ENCODE results near the gene IQGAP2.

The IQGAP2 gene

DNA sequence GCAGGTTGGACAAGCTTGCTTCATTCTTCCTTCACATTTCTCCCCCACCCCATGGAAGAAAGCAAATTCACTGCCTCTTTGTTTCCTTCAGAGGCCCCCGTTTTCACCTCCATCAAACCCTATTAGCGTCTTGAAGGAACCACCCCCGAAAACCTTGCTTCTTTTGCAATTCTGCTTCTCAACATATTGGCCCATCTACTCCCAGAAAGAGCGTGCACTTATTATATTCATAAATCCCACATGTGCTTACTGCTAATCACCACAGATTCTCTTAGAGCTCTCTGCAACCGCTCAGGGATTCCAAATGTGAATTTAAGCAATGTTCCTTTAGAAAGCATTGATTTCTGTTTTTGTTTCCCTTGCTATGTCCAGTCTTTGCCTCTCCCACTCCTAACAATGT lies 219.0 kb downstream of the IQGAP2 start:
- TF ChIP-seq TEAD4 (IDR thresholded peaks at IDR 0.05), result no peak
- TF ChIP-seq, protein P1, sequence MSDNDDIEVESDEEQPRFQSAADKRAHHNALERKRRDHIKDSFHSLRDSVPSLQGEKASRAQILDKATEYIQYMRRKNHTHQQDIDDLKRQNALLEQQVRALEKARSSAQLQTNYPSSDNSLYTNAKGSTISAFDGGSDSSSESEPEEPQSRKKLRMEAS (IDR thresholded peaks at IDR 0.05), result no peak
- no peak for TF ChIP-seq TCF12 (IDR thresholded peaks at IDR 0.05; ENCODE audit: low read depth)
- no peak for TF ChIP-seq YY1 (IDR thresholded peaks at IDR 0.05; ENCODE audit: low read depth)
- no peak for TF ChIP-seq CREB1 (IDR thresholded peaks at IDR 0.05; ENCODE audit: low read depth)
- no peak for TF ChIP-seq CEBPB (IDR thresholded peaks at IDR 0.05)
- no peak for TF ChIP-seq NFIC (IDR thresholded peaks at IDR 0.05)
- no peak for TF ChIP-seq EGR1 (IDR thresholded peaks at IDR 0.05)
- TF ChIP-seq, protein P2, sequence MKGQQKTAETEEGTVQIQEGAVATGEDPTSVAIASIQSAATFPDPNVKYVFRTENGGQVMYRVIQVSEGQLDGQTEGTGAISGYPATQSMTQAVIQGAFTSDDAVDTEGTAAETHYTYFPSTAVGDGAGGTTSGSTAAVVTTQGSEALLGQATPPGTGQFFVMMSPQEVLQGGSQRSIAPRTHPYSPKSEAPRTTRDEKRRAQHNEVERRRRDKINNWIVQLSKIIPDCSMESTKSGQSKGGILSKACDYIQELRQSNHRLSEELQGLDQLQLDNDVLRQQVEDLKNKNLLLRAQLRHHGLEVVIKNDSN (IDR thresholded peaks at IDR 0.05), result no peak
- TF ChIP-seq, protein P3, sequence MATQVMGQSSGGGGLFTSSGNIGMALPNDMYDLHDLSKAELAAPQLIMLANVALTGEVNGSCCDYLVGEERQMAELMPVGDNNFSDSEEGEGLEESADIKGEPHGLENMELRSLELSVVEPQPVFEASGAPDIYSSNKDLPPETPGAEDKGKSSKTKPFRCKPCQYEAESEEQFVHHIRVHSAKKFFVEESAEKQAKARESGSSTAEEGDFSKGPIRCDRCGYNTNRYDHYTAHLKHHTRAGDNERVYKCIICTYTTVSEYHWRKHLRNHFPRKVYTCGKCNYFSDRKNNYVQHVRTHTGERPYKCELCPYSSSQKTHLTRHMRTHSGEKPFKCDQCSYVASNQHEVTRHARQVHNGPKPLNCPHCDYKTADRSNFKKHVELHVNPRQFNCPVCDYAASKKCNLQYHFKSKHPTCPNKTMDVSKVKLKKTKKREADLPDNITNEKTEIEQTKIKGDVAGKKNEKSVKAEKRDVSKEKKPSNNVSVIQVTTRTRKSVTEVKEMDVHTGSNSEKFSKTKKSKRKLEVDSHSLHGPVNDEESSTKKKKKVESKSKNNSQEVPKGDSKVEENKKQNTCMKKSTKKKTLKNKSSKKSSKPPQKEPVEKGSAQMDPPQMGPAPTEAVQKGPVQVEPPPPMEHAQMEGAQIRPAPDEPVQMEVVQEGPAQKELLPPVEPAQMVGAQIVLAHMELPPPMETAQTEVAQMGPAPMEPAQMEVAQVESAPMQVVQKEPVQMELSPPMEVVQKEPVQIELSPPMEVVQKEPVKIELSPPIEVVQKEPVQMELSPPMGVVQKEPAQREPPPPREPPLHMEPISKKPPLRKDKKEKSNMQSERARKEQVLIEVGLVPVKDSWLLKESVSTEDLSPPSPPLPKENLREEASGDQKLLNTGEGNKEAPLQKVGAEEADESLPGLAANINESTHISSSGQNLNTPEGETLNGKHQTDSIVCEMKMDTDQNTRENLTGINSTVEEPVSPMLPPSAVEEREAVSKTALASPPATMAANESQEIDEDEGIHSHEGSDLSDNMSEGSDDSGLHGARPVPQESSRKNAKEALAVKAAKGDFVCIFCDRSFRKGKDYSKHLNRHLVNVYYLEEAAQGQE (IDR thresholded peaks at IDR 0.05; ENCODE audit: low read depth), result no peak
- no peak for TF ChIP-seq TAF1 (IDR thresholded peaks at IDR 0.05; ENCODE audit: low read depth)
- no peak for TF ChIP-seq FOXM1 (IDR thresholded peaks at IDR 0.05; ENCODE audit: borderline replicate concordance, low read depth)
- no peak for TF ChIP-seq ZBTB7A (IDR thresholded peaks at IDR 0.05; ENCODE audit: low read depth)
- TF ChIP-seq EP300 (IDR thresholded peaks at IDR 0.05; ENCODE audit: borderline replicate concordance), result no peak
- no peak for TF ChIP-seq RAD21 (IDR thresholded peaks at IDR 0.05; ENCODE audit: low read depth)

DNA sequence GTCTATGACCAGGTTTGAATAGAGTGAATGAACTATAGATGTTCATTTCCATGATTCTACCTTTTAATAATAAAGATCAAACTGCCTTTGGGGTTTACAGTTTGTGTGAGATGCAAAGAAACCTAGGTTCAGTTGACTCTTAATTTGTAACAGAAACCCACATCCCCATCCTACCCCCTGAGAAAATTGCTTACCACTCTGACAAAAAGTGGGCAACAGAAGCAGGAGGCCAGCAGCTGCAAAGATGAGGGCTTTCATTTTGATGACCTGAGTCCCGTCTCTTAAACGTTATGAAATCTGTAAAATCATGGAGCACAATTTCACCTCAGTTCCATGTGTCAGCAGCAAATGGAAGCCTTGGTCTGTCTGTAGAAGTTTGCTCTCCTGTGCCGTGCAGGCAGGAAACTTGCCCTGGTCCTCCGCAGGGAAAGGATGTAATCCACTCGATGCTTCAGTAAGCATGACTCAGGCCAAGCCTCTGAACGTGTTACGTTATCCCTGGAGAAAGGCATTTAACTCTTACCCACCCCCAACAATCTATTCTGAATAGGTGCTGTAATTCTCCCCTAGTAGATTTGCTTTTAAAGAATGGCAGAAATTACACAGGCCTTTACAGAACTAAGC lies 220.0 kb downstream of the IQGAP2 start, which contains the start of gene F2RL2:
Gene F2RL2 (minus strand): TSS at position 431 of the 624 bp plus-strand sequence. CDS start 173 bp downstream, at position 258.
- TF ChIP-seq CEBPB (IDR thresholded peaks at IDR 0.05), result no peak
- TF ChIP-seq EP300 (IDR thresholded peaks at IDR 0.05; ENCODE audit: borderline replicate concordance), result no peak

DNA sequence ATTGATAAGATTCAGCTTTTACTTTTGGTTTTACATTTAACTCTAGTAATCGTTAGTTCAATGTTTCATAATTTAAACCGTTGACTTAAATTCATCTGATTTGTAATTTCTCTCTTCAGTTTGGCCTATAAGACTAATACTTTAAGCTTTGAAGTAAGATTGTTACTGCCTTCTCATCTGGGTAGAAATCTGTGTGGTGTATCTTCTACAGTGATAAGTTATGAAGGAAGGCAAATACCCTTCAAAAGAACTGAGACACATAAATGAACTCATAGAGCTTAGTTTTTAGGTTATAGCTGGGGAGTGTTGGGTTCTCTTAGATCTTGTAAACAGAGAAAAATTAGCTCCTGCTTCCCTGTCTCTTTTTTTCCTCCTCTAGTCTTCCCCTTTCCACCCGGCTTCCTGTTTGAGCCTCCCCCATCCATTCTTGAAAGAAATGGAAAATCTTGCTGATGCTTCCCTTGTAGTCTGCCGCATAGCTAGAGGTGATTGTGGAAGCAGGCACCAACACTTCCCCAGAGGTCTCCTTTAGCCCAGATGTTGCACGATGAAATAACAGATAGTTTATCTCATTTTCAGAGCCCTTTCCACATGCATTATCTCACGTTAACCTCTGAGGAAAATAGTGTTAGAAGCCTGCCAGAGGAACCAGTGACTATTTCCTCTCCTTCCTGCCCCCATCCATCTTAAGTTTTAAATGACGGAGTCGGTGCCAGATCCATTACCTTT lies 222.2 kb downstream of the IQGAP2 start:
- no peak for TF ChIP-seq ZBTB7A (IDR thresholded peaks at IDR 0.05; ENCODE audit: low read depth)
- no peak for TF ChIP-seq CREB1 (IDR thresholded peaks at IDR 0.05; ENCODE audit: low read depth)
- TF ChIP-seq CEBPB (IDR thresholded peaks at IDR 0.05), result no peak
- no peak for TF ChIP-seq NFIC (IDR thresholded peaks at IDR 0.05)
- TF ChIP-seq, protein P3 (IDR thresholded peaks at IDR 0.05; ENCODE audit: low read depth), result no peak
- TF ChIP-seq TCF12 (IDR thresholded peaks at IDR 0.05; ENCODE audit: low read depth), result no peak
- TF ChIP-seq, protein P2 (IDR thresholded peaks at IDR 0.05), result no peak
- no peak for TF ChIP-seq EGR1 (IDR thresholded peaks at IDR 0.05)
- no peak for TF ChIP-seq RAD21 (IDR thresholded peaks at IDR 0.05; ENCODE audit: low read depth)
- TF ChIP-seq TAF1 (IDR thresholded peaks at IDR 0.05; ENCODE audit: low read depth), result no peak

DNA sequence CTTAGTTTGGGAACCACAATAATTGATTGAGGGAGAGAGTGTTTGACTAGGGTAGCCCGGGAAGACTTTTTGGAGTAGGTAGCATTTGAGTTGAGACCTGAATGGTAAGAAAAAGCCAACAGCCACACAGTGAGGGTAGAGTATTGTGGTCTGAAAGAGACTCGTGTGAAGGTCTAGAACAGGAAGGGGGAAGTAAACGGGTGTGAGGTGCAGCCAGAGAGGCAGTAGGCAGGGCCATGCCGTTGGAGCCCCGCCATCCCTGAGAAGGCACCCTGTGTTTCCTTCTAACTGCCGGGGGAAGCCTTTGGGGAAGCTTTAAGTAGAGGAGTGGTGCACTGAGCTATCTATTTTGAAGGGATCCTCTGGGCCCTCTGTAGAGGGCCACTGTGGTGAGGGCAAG lies 223.7 kb downstream of the IQGAP2 start:
- no peak for TF ChIP-seq TAF1 (IDR thresholded peaks at IDR 0.05; ENCODE audit: low read depth)
- TF ChIP-seq FOXM1 (IDR thresholded peaks at IDR 0.05; ENCODE audit: borderline replicate concordance, low read depth), result no peak
- no peak for TF ChIP-seq EP300 (IDR thresholded peaks at IDR 0.05; ENCODE audit: borderline replicate concordance)
- TF ChIP-seq TCF12 (IDR thresholded peaks at IDR 0.05; ENCODE audit: low read depth), result no peak
- no peak for TF ChIP-seq TEAD4 (IDR thresholded peaks at IDR 0.05)
- TF ChIP-seq, protein P1 (IDR thresholded peaks at IDR 0.05), result no peak
- TF ChIP-seq YY1 (IDR thresholded peaks at IDR 0.05; ENCODE audit: low read depth), result no peak
- no peak for TF ChIP-seq RAD21 (IDR thresholded peaks at IDR 0.05; ENCODE audit: low read depth)
- no peak for TF ChIP-seq ZBTB7A (IDR thresholded peaks at IDR 0.05; ENCODE audit: low read depth)
- TF ChIP-seq NFIC (IDR thresholded peaks at IDR 0.05), result no peak
- no peak for TF ChIP-seq EGR1 (IDR thresholded peaks at IDR 0.05)
- no peak for TF ChIP-seq CEBPB (IDR thresholded peaks at IDR 0.05)
- no peak for TF ChIP-seq CREB1 (IDR thresholded peaks at IDR 0.05; ENCODE audit: low read depth)
- TF ChIP-seq, protein P2 (IDR thresholded peaks at IDR 0.05), result no peak
- TF ChIP-seq, protein P3 (IDR thresholded peaks at IDR 0.05; ENCODE audit: low read depth), result no peak
